ENCODE results near the gene RIBC2. TPM values are rescaled to one million over a fixed set of nuclear protein-coding genes. Genes with fewer than 3 reads are reported as not detected.
"Not testable (repeated sequence)": the region's sequence is repeated elsewhere in the genome, so short reads cannot be mapped to it uniquely, and the experiment has no call there.

The RIBC2 gene
- total RNA-seq, 1 experiment from 2014 or later: 1.6 TPM

- no peak for DNase-seq (ENCODE audit: low read depth)
- in situ Hi-C loops (cut with HindIII; ENCODE audit: low pct_unique_long_range_greater_than_20kb, low sequenced_read_pairs): no loop called here
These were observed 47.0 kb downstream of the RIBC2 start for GRCh38 chr22:45460288-45461109.

- DNase-seq (ENCODE audit: low read depth): no peak
- in situ Hi-C loops (cut with HindIII; ENCODE audit: low pct_unique_long_range_greater_than_20kb, low sequenced_read_pairs): no loop called here
These were observed 48.7 kb downstream of the RIBC2 start for GRCh38 chr22:45462034-45462655.

GRCh38 chr22:45463691-45464090 lies 50.2 kb downstream of the RIBC2 start:
- DNase-seq (ENCODE audit: low read depth); in situ Hi-C loops (cut with HindIII; ENCODE audit: low pct_unique_long_range_greater_than_20kb, low sequenced_read_pairs): not testable (repeated sequence)

DNA sequence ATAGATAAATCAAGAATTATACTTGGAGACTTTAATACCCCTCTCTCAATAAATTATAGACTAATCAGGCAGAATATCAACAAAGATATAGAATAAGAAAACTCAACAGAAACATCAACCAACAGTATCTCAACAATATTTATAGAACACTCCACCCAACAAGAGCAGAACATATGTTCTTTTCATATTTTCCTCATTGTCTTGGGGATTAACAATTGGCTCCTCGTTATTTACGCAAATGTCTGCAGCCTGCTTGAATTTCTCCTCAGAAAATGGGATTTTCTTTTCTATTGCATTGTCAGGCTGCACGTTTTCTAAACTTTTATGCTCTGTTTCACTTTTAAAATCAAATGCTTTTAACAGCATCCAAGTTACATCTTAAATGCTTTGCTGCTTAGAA lies 52.1 kb downstream of the RIBC2 start:
- in situ Hi-C loops (cut with HindIII; ENCODE audit: low pct_unique_long_range_greater_than_20kb, low sequenced_read_pairs): loop anchor here (5.0 kb wide), 1 partner anchor 87 kb away; no protein-coding TSS in a partner anchor

GRCh38 chr22:45468872-45469271 lies 55.4 kb downstream of the RIBC2 start:
- DNase-seq (ENCODE audit: low read depth): peak; percentile 46
- in situ Hi-C loops (cut with HindIII; ENCODE audit: low pct_unique_long_range_greater_than_20kb, low sequenced_read_pairs): loop anchor here (5.0 kb wide), 1 partner anchor 83 kb away; no protein-coding TSS in a partner anchor

More for the DNA sequence above, 52.1 kb downstream of the RIBC2 start:
- DNase-seq (ENCODE audit: low read depth): no peak

- DNase-seq (ENCODE audit: low read depth): no peak
- in situ Hi-C loops (cut with HindIII; ENCODE audit: low pct_unique_long_range_greater_than_20kb, low sequenced_read_pairs): loop anchor here (5.0 kb wide), 1 partner anchor 83 kb away; no protein-coding TSS in a partner anchor
These were observed 56.0 kb downstream of the RIBC2 start for GRCh38 chr22:45469281-45470073.

- in situ Hi-C loops (cut with HindIII; ENCODE audit: low pct_unique_long_range_greater_than_20kb, low sequenced_read_pairs): no loop called here
- DNase-seq (ENCODE audit: low read depth): no peak
These were observed 57.4 kb downstream of the RIBC2 start for GRCh38 chr22:45470871-45471270.

DNA sequence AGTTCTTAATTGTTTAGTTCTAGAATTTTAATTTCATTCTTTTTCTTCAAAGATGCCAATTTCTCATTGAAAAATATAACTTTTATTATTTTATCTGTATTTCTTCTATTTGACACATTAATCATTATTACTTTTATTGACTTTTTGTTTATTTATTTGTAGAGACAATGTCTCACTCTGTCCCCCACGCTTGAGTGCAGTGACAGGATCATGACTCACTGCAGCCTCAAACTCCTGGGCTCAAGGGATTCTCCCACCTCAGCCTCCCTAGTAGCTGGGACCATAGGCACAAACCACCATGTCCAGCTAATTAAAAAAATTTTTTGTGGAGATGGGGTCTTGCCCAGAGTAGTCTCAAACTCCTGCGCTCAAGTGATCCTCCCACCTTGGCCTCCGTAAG lies 58.9 kb downstream of the RIBC2 start:
- no peak for DNase-seq (ENCODE audit: low read depth)
- in situ Hi-C loops (cut with HindIII; ENCODE audit: low pct_unique_long_range_greater_than_20kb, low sequenced_read_pairs): no loop called here

- DNase-seq (ENCODE audit: low read depth): no peak
- in situ Hi-C loops (cut with HindIII; ENCODE audit: low pct_unique_long_range_greater_than_20kb, low sequenced_read_pairs): no loop called here
These were observed 60.2 kb downstream of the RIBC2 start for GRCh38 chr22:45473626-45474237.

- in situ Hi-C loops (cut with HindIII; ENCODE audit: low pct_unique_long_range_greater_than_20kb, low sequenced_read_pairs): no loop called here
- no peak for DNase-seq (ENCODE audit: low read depth)
These were observed 61.7 kb downstream of the RIBC2 start for GRCh38 chr22:45475063-45475747.

DNA sequence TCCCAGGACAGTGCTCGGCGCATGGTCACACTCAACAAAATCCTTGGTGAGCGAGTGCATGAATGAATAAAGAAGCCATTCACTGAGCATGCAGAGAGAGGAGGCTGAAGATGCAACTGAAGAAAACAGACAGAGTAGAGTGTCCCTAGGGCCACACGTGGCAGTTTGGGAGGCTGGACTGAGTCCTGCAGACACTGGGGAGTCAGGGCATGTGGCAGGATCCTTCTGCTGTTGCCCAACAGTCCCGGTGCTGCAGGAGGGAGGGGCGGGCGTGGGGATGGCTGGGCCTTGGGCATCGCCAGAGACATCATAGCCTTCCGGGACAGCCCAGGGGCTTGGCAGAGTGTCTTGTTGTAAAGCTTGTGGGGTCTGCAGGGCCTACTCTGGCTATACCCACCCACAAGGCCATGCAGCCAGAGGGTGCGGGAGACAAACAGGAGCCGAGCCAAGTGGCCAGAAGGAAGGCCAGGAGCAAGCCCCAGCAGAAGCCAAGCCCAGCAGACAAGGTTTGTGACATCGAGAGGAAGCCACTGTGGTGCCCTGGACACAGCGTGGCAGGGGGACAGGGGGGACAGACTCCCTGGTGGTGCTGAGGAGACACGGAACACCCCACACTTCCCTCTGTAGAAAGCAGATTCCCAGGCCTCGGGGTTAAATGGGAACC lies 62.5 kb downstream of the RIBC2 start:
- in situ Hi-C loops (cut with HindIII; ENCODE audit: low pct_unique_long_range_greater_than_20kb, low sequenced_read_pairs): no loop called here
- DNase-seq (ENCODE audit: low read depth): no peak

- DNase-seq (ENCODE audit: low read depth): no peak
- in situ Hi-C loops (cut with HindIII; ENCODE audit: low pct_unique_long_range_greater_than_20kb, low sequenced_read_pairs): no loop called here
These were observed 63.3 kb downstream of the RIBC2 start for GRCh38 chr22:45476814-45477213.

- in situ Hi-C loops (cut with HindIII; ENCODE audit: low pct_unique_long_range_greater_than_20kb, low sequenced_read_pairs): no loop called here
- DNase-seq (ENCODE audit: low read depth): no peak
These were observed 64.0 kb downstream of the RIBC2 start for GRCh38 chr22:45477366-45478107.

DNA sequence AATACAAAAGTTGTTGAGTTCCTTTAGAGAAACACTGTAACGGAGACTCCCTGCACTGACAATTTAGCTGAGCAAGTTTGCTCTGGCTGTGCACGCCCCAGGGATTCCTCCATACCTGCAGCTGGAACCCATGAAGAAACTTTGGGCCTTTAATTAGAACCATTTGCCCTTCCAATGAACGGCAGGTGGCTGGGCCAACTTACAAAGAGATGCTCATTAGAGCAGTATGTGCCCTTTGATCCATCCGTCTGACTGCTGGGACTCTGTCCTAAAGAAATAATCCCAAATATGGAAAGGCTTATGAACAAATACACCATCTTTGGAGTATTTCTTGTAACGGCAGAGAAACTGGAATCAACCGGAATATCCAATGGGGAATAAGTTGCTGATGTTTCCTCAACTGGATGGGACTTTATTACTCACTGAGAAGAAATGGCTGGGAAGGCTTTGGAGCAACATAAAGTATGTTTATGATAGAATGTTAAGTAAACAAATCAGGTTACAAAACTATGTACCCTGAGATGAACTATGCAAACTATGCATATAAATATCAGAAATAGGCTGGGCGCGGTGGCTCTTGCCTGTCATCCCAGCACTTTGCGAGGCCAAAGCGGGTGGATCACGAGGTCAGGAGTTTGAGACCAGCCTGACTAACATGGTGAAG lies 64.7 kb downstream of the RIBC2 start:
- in situ Hi-C loops (cut with HindIII; ENCODE audit: low pct_unique_long_range_greater_than_20kb, low sequenced_read_pairs): no loop called here
- DNase-seq (ENCODE audit: low read depth): peak; percentile 83

- DNase-seq (ENCODE audit: low read depth): no peak
- in situ Hi-C loops (cut with HindIII; ENCODE audit: low pct_unique_long_range_greater_than_20kb, low sequenced_read_pairs): no loop called here
These were observed 67.2 kb downstream of the RIBC2 start for GRCh38 chr22:45480717-45481116.

DNA sequence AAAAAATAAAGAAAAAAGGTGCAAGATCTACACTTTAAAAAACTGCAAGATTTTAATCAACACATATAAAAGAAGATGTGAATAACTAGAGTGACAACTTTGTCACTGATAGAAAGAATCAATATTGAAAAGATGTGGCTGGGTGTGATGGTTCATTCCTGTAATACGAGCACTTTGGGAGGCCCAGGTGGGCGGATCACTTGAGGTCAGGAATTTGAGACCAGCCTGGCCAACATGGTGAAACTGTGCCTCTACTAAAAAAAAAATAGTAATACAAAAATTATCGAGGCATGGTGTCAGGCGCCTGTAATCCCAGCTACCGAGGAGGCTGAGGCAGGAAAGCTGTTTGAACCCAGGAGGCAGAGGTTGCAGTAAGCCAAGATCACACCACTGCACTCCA lies 68.2 kb downstream of the RIBC2 start:
- no peak for DNase-seq (ENCODE audit: low read depth)
- in situ Hi-C loops (cut with HindIII; ENCODE audit: low pct_unique_long_range_greater_than_20kb, low sequenced_read_pairs): no loop called here

Data from Caki2 (cell line).